ENCODE results near the gene GRN.

- no peak for TF ChIP-seq CTCF (IDR thresholded peaks at IDR 0.05; ENCODE audit: extremely low read depth in 1 of 2, insufficient read depth in 1 of 2, low read depth in 1 of 2, low read length in 2 of 2)
- TF ChIP-seq POLR2A (IDR thresholded peaks at IDR 0.05; ENCODE audit: low read depth, low read length): no peak
- TF ChIP-seq POLR2AphosphoS5 (IDR thresholded peaks at IDR 0.05; ENCODE audit: insufficient read depth, low read depth, low read length): no peak
- TF ChIP-seq EZH2 (IDR thresholded peaks at IDR 0.05; ENCODE audit: borderline replicate concordance, low read depth, low read length, severe bottlenecking): no peak
- no peak for TF ChIP-seq JUN (IDR thresholded peaks at IDR 0.05; ENCODE audit: borderline replicate concordance, insufficient read depth, insufficient read length, low read depth)
- no peak for TF ChIP-seq GATA2 (IDR thresholded peaks at IDR 0.05; ENCODE audit: insufficient read depth, insufficient read length, low read depth, low read length)
- no peak for TF ChIP-seq MAX (IDR thresholded peaks at IDR 0.05; ENCODE audit: insufficient read depth, insufficient read length)
- no peak for TF ChIP-seq MYC (IDR thresholded peaks at IDR 0.05; ENCODE audit: low read depth, low read length)
- TF ChIP-seq FOS (IDR thresholded peaks at IDR 0.05; ENCODE audit: borderline replicate concordance, insufficient read depth, low read length): no peak
Measured at GRCh38 chr17:44375196-44376017, 30.3 kb downstream of the GRN start.

Data from endothelial cell of umbilical vein (primary cell).